GM18519 (cell line): ENCODE measurements around the gene MAX.
"Not testable (repeated sequence)": the region's sequence is repeated elsewhere in the genome, so short reads cannot be mapped to it uniquely, and the experiment has no call there.

Source experiments
- ATAC-seq: cut with Tn5 transposase; IDR thresholded peaks from one replicate; pipeline ENCODE4 v1.9.1; 2021; ENCODE audit warnings: mild to moderate bottlenecking, moderate library complexity; ENCODE audit not compliant: unreplicated experiment, low FRiP score

Gene MAX

DNA sequence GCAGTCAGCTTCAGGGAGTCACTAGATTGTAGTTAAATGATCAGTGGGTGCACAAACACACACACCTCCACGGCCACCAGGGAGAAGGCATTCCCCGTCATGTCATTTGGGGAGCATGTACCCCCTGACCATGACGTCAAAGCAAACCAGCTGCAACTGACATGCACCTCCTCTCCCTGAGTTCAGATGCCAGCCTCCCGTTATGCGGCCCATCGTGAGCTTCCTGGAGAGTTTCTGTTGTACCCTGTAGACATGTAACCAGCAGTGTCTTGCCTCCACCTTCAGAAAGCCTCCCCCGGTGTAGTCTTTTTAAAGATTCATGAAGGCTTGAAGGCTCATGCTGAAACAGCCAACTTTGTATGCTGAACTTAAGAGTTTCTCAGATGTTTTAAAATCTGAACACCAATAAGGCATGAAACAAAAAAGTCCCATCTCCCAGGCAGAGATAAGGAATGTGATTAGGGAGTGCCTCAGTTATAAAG, 60.8 kb downstream of the MAX start:
- no peak for ATAC-seq

DNA sequence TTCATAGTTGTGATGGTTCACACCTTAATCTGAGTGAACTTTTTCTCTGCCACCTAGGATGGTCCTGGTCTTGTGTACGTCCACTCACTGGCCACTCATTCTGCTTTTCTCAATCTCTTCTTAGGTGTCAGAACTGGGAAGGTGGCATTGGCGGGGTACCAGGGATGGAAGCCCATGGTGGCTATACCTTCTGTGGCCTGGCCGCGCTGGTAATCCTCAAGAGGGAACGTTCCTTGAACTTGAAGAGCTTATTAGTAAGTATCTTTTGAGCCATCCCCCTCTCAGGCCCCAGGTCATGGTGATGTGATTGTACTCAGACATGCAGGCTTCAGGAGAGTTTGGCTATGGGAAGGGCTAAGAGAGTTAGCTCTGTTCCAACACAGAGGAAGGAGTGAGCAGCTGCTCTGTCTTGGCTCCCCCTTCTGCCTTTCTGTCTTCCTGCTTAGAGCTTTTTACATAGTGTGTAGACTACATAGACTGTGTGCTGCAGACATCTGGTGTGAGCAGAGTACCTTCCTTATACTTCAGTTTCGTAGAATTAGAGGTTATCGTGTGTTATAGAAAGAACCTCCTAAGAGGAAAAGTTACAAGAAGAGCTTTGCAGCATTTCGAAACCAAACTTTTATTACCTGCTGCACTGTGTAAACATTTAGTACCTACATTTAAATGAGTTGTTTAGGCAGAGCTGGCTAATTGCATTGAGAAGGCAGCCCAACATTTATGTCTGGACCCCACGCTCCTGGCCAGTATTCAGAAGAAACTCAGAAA, 61.5 kb downstream of the MAX start:
- ATAC-seq, result no peak

DNA sequence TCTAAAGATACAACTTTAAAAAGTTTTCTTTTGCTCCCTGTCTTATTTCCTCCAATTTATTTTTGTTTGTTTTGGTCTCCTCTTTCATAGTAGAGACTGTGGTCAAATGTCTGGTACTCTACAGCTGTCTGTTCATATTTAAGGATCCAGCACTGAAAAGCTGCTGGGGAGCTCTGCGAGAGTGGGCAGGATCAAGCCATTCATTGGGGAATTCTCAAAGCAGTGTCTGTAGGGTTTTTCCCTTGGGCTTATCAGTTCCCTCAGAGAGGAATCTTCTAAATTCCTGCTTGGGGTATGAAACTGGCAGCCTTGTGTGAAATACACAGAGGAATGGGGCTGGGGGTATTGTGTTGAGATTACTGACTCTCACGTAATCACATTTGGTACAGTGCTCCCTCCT, 63.4 kb downstream of the MAX start:
- no peak for ATAC-seq

DNA sequence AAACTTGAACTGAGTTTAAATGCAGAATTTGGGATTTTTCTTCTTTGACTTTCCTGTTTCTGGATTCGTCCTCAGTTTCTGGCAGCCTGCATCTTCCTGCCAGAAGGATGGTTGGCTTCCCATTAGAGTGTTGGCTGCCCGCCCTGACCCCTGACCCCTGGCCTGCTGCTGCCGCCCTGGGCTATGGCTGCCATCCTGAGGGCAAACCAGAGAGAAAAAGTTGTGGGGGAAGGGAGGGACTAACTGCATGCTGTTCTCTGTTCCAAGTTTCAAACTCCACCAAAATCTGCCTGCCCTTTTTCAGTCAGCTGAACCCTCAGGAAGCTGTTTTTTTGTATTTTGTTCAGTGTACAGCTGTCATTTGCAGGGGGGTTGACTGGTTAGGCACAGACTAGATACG, 67.3 kb downstream of the MAX start:
- ATAC-seq, result no peak

DNA sequence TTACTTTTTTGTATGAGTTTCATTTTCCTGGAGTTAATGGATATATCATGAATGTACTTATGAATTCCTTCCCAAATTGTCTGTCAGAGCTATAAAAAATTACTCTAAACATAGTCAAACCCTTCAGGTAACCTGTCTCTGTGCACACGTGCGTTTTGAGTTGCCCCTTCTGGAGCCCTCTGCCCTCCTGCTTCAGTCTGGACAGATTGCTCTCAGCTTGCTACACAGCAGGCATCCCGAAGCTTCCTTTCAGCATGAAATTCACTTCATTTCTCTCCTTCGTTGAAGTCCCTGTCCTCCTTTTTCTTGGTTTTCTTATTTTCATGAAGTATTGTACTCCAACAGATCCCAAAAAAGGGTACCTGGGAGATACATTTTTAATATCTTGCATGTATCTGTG, 68.3 kb downstream of the MAX start:
- no peak for ATAC-seq

DNA sequence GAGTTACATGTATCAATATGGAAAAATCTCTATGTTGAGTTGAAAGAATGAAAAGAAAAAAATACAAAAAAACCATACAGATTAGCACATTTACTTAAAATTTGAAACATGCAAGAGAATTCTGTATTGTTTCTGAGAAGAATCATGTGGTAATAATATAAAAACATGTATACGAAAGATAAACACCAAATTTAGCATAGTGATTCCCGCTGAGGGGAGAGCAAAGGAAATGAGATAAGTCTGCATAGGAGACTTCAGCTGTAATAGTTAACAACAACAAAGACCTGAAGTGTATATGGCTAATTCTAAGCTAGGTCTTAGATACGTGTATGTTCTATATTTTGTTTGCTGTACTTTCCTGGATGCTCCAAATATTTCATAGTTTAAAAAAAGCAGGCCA, 69.1 kb downstream of the MAX start:
- ATAC-seq, result no peak

DNA sequence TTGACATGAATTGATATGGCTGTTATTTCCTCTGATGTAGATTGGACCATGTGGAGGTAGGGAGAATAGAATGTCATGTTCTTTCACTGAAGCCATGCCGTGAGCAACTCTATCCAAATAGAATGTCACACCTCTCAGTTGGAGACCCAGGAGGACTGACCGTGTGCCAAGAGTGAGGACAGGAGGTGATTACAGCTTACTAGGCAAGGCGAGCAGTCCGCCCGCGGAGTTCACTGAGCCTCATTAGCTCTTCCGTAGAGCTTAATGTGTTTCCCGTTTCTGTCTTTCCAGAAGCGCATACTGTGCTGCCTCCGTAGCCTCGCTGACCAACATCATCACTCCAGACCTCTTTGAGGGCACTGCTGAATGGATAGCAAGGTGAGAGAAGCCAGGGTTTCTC, 70.0 kb downstream of the MAX start:
- ATAC-seq, result no peak

DNA sequence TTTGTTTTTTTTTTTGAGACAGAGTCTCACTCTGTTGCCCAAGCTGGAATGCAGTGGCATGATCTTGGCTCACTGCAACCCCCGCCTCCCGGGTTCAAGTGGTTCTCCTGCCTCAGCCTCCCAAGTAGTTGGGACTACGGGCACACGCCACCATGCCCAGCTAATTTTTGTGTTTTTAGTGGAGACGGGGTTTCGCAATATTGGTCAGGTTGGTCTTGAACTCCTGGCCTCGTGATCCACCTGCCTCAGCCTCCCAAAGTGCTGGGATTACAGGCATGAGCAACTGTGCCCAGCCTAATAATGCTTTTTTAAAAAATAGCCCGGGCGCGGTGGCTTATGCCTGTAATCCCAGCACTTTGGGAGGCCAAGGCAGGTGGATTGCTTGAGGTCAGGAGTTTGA, 71.0 kb downstream of the MAX start:
- not testable (repeated sequence) for ATAC-seq

DNA sequence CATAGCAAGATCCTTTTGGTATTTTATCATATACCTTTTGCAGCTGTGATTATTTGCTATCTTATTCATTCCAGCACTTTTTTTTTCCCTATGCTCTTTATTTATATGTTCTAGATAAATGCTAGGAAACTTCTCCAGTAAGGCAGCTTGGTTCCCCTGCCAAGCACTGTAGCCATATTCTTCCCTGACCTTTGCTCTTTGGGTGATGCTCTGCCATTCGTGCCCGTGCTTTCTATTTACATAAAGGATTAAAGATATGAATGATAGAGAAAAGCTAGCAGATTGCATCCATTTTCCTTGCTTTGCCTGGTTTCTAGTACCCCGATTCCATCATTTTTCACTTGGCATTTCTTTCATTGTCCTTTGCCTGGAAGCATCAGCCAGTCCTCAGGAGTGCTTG, 73.4 kb downstream of the MAX start:
- ATAC-seq, result no peak

DNA sequence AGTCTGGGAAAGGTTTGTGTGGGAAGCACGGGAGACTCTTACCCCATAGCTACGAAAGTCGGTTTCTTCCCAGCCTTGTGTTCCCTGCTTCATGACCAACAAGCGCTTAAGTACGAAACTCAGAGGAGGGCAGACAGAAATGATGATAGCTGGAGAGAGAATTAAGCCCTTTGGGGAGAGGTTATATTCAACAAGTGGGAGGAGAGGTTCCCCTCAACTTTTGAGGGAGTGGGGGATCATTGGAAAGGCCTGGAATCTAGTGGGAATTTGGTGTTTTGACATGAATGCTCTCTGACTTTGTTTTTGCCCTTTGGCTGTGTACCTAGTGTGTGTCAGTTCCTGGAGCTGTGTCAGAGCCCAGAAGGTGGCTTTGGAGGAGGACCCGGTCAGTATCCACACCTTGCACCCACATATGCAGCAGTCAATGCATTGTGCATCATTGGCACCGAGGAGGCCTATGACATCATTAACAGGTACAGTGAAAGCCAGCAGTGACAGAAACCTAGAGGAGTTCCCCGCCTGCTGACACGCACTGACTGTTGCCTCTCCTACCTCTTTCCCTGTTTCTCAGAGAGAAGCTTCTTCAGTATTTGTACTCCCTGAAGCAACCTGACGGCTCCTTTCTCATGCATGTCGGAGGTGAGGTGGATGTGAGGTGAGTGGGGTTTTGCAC, 75.1 kb downstream of the MAX start:
- ATAC-seq, result no peak

DNA sequence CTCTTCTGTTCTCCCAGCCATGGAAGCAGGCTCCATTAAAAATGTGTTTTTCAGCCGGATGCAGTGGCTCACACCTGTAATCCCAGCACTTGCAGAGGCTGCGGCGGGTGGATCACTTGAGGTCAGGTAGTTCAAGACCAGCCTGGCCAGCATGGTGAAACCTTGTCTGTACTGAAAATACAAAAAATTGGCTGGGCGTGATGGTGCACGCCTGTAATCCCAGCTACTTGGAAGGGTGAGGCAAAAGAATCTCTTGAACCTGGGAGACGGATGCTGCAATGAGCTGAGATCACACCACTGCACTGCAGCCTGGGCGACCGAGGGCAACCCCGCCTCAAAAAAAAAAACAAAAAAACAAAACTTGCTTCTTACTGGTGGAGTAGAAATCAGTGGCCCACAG, 75.8 kb downstream of the MAX start:
- ATAC-seq, result no peak

DNA sequence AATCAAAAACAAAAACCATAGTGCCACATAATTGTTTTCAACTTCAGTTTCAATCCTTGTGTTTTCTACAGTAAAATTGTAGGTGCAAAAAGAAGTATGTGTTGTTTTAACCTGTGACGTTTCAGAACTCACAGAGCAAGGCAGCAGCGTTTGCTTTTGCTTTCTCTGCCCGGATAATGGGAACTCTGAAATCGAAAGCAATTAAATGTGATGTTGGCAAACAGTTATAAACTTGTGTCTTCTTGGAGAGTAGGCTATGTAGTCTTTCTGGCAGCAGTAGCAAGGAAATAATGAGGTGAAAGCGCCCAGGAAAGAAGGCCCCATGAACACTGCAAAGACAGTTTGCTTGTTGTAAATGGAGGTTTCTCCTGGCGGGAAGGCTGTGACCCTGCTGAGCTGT, 76.5 kb downstream of the MAX start:
- ATAC-seq, result no peak
